ENCODE measurements around the gene HTR2A.
"Not testable (repeated sequence)": the region's sequence is repeated elsewhere in the genome, so short reads cannot be mapped to it uniquely, and the experiment has no call there.

HTR2A gene

DNA sequence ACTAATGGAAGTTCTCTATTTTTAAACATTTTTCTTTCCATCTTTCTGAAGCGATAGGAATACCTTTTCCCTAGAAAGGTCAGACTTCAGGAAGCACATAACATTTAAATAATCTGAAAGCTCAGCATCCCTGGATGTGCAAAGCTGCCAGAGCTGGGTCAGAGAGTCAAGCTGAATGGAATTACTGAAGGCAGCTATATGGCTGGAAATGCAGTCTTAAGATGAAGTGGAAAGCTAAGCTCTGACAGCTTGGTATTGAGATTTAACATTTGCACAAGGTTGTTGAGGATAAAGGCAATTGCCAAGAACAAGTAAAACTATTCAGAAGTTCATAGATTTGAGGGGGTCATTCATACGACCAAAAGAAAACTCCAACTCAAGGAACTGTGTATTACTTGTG is 28.8 kb downstream of the HTR2A start:
- DNase-seq: no peak

DNA sequence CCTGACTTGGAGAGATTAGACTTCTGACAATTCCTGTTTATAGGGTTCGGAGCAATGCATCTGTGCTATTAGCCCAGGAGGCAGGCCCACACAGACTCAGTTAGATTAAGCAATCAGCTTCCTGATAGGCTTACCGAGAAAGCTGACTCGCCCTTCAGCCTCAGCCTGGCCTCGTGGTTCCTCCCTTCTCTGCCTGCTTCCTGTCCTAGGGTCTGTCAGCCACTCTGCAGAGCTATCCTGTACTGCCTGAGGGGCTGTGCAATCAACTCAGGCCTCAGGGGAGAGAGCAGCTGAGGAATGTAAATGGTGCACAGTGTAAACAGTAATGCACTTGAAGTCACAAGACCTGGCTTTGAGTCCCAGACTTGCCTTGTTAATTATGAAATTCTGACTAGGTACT is 30.7 kb downstream of the HTR2A start:
- no peak for DNase-seq

DNA sequence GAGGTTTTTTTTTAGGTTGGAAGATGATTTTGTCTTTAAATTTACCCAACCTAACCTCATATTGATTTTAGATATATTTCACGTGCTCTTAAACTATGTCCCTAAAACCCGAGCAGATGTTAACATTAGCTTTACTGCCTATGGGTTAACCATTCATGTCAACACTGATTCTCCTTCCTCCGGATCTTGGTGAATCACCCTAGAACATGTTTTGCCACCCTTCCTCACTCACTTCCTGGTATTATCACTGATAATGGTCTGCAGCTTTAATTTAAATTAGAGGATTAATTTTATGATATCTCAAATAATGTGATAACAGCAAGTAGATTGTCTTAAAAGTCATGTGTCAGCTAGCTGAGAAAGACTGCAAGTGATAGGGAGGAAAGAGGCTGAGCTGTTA is 31.9 kb downstream of the HTR2A start:
- no peak for DNase-seq

DNA sequence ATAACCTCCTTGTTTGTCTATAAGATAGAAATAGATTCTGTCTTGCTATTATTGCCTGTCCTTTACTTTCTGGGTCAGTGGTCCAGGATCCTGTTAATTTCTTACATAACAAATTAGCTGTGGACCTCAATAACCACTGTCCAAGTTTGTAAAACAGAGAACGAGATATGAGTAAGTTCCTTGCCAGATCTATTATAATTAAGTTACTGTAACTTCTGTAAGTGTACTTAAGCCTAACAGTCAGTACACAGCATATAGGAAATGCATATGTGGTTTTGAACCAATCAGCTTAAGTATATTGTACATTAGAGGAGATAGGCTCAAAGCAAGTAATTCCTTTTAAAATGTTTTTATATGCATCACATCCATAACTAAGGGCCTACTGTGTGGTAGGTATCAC is 34.9 kb downstream of the HTR2A start:
- no peak for DNase-seq

DNA sequence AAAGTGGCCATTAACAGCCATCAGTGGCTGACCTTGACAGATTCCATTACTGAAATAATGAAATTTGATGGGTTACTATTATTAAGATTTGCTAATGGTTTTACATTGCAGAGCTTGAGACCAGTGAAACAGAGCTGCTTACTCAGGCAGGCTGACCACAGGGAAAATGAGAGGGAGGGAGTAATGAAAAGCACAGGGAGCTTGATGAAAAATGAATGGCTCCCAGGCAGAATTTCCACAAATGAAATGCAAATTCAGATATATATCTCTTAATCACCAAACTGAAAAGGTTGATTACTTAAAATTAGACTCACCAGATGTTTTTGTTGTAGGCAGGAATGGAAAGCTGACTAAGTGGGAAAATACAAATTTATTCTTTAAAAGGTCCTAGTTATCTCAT is 36.1 kb downstream of the HTR2A start:
- no peak for DNase-seq

DNA sequence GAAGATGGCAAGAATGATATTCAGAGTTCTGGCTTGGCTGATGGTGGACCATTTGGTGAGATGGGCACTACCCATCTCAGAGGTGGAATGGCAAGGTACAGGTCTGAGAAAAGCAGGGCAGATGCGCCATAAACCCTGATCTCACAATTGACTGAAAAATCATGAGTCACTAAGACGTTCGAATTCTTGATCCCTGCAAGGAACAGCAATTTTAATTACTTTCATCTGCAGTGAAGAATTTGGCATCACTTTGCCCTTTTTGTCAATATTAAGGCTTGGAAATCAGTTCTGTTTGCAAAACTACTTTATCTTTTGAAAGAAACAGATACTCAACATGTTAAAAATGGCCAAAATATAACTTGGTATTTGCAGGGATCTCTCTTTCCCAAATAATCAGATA is 38.1 kb downstream of the HTR2A start:
- DNase-seq: no peak

DNA sequence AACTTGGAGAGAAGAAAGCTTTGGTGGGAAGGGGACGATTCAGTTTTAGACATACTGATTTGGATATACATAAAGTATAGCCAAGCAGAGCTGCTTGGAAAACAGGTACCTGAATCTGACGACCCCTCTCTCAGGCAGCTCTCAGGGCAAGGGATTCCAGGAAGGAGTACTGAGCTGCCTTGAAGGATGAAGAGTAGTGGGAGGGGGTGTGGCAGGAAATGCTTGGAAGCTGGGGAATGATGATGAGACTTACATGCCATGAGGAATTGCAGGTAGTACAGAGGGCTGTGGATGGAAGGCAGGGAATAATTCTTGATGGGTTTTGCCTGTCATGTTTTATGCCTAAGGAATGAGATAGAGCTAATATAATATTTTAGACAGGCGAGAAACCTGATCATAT is 38.7 kb downstream of the HTR2A start:
- DNase-seq: no peak

DNA sequence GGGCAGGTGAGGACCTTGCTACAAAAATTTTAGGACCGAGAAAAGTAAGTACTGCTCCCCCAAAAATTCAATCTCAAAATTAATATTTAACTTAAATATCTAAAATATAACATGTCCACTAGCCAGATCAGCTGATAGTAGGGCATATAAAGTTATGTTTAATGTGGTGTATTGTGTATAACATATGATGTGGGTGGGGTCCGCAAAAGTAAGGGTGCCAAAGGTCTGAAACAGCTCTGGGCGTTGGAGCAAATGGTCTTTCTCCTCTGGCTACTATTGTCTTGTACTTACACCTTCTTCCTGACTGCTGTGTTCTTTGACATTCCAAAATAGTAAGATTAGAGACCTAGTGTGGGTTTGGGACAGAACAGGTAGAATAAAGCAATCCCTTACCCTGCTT is 41.2 kb downstream of the HTR2A start:
- DNase-seq: no peak

DNA sequence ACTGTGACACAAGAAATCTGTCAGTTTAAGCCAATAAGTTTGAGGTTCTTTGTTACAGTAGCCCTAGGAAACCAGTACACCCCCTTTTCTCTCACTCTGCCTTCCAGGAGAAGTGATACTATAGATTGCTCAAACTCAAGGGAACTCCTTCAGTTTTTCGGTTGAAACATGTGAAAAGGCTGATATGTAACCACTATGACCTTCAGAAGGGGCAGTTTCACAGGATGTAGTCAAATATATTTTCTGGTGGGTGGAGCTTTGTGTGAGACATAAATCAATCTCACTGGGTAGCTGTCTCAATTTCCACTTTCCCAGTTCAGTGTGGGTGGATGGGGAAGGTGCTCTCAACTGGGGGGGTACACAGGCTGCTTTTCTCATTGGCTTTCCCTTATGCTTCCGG is 41.7 kb downstream of the HTR2A start:
- DNase-seq: no peak

DNA sequence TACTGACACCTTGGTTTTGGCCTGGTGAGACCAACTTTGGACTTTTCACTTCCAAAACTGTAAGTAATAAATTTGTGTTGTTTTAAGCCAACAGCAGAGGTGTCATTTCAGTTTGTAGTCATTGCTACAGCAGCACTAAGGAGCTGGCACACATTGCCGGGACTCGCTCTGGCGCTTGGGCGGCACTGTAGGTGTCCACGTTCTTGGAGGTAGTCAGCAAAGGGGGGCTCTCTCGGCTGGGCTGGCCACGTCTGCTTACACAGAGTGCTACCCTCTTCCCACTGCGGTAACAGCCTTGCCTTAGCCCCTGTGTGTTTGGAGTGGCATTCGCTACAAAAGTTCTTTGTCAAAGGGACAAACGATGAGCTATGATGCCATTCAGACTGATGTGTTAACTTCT is 44.7 kb downstream of the HTR2A start:
- DNase-seq: no peak

DNA sequence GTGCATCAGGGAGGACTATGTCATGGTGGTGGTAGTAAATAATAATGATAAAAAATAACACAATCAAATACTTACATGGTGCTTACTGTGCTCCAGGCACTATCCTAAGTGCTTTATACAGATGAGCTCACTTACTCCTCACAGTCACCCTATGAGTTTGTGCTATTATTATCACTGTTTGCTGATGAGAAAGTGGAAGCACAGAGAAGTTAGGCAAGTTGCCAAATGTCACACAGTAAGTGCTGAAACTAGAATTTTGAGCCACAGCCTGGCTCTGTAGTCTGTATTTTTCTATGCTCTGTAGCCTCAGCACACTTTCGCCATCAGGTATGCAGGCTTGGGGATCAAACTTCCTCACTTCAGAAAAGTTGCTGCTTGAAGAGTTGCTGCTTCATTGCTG is 46.6 kb downstream of the HTR2A start:
- no peak for DNase-seq

DNA sequence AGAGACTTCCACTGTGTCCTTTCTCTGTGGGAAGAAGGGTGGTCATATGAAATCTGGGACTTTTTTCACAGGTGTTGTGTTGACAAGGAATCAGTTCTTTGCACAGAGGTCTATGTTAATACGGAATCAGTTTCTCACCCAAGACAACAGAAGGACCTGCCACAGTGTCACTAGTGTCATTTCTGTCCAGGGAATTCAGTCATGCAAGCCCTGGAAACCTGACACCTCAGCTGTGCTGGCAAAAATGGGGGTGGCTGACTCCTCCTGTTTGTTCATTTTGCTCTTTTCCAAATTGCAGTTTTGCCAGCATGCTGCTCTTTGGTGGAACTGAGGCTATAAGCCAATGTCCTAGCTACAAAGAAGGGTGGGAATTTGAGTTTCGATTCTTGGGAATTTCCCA is 50.1 kb downstream of the HTR2A start:
- no peak for DNase-seq

DNA sequence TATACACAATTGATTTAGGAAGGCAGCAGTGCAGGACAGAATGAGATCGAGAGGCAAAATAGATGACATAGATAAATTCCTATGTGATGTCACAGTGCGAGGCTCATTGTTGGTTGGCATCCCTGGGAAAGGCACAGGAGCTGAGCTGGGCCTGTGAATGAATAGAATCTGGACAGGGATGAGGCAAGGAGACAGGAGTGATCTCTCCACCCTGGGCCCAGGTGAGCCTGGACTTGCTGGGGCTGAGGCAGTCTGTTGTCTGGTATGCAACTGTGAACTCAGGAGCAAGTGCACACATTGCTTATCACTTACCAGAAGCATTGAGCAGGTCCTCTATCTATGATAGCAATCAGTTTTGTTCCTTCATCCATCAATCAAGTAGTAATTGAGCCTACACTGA is 51.7 kb downstream of the HTR2A start:
- DNase-seq: no peak

DNA sequence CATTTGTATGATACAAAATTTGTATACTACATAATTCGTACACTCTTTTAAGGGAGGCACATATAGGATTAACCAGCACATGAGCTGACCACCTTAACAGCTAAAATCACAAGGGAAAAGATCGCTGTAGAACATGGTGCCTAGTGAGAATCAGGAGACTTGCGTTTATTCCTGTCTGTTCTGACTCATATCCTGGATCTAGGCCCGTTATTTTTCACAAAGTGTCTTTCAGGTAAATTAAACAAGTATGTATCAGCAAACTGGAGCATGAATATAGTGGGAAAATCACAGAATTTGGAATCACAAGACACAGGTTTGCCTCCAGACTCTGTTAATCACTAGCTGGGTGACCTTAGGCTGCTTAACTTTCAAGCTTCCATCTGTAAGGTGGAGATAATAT is 52.4 kb downstream of the HTR2A start:
- no peak for DNase-seq

DNA sequence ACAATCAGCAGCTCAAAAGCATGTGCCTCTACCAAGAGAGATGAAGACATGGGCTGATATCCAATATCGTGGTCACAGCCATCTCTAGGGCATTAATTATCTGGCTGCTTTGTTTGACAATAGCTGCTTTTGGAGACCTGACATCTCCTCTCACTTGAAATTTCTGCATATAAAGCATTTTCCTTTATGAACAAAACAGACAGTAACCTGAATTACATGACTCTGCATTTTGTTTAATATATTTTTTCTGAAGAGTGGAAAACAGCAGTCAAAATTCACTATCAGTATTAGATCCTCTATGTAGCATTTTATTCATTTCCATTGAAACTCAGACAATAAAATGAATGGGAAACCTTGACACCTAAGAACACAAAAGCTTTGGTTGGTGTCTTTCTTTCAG is 57.5 kb downstream of the HTR2A start:
- DNase-seq: no peak

DNA sequence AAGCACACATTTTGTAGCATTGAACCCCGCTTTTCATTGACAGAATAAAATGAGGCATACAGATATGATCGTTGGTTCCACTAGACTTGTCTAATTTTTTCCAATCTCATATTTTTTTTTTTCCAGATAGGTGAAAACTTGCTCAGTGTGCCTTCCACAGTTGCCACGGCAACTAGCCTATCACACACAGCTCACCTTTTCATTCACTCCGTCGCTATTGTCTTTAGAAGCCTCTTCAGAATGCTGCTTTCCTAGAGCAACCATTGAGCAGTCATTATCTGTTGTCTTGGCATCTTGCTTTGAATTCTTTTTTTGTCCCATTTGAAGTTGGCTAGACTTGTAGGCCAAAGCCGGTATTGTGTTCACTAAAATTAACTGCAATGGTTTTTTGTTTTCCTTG is 62.2 kb downstream of the HTR2A start:
- no peak for DNase-seq

DNA sequence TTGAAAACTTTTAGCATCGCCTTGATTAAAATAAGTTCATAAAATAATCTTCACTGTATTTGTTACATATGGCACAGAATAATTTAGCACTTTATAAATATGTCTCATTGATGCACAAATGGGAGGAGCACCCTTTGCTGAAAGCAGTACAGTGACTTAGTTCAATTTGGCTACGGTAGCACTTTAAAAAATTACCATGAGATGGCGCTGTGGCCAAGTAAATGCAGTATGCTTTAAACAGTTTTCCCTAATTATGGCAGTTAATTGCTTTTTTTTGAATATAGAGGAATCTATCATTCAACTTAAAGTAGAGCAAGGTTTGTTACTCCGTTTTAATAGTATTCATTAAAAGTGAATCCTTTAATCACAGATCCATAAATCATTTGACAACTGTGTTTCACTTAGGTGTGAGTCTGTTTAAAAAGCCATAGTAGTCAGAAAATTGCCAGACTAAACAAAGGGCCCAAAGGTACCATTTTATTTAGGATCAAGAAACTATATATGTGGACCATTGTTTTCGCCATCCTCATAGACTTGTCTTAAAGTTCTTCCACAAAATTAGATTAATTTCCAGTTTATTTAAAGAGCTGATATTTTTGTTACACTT is 65.2 kb downstream of the HTR2A start:
- DNase-seq: no peak

DNA sequence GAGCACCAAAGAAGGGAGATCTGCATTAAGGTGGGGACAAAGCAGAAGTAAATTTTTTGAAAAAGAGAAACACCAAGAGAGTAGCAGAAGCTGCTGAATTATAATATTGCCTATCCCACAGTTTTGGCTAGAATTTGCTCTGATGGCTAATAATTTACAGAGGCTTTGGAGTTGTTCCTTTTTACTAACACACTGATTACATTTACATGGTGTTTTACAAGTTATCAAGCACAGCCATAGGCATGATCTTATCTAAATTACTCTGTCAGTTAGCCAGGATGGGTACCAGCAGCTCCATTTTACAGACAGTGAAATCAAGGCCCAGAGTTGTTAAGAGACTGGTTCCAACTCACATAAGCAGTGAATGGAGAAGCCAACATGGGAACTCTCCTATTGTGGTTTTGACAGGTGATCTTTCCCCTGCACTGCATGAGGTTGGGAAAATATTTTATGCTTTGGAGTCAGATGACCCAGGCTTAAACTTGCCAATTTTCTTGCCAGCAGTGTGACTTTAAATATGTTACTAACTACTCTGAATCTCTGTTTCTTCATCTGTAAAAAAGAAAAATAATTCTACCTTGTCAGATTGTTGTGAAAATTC is 66.3 kb downstream of the HTR2A start:
- DNase-seq: no peak

DNA sequence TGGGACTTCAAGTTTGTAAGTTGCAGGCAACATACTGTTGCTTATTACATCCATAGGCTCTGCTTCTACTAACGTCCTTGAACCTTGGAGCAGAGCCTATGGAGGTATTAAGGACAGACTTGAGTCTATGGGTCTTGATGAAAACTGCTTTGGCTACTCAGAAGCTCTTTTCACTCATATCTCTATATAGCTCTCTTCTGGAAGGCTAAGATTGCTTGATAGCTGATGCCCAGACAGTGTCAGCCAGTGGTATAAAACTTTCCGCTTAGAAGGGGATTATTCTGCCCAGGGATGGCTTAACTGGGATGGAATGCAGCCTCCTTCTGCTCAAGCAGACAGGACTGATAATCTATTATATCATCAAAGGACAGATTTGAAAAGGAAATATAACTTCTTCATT is 74.3 kb downstream of the HTR2A start:
- no peak for DNase-seq

DNA sequence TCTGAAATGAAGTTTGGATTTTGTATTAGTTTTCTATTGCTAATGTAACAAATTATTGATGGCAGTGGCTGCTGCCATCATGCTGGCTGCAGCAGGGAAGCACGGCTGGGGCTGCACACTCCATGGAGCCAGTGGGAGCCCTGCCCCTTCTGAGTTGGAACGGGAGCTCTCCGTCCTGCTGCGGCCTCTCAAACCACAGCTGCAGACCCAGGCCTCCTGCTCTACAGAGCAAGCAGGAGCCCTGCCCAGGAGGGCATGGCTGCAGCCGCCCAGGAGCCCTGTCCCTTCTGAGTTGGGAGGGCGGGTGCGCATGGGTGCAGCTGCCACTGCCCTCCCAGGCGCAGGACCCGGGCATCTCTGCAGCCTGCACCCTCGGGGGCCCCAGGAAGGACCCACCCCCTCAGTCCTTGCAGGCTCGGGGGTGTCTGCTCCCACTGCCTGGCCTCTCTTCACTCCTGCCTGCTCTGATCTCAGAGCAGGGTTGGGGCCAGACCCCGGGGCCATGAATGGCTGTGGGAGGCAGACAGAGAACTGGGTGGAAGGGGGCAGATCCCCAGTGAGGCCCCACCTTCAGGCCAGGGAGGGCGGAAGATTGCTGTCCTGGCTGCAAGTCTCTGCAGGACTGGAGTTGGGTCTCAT is 78.9 kb downstream of the HTR2A start:
- DNase-seq: no peak

DNA sequence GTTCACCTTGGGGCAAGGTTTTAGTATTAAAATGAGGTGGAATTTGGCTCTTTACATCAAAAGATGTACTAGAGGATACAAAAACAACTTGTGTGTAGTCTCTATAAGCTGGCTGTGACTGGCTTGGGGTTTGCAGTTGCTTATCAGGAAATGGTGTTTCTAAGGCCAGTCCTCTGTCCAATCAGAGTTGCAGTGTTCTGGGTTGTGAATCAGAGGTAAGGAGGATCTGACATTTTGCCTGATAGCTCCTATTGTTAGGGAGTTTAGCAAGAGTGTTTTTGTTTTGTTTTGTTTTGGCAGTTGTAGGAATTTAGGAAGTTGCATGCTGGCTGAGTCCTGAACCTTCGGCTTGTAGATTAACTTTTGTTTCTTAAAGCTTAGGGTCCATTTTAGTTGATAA is 79.8 kb downstream of the HTR2A start:
- no peak for DNase-seq

DNA sequence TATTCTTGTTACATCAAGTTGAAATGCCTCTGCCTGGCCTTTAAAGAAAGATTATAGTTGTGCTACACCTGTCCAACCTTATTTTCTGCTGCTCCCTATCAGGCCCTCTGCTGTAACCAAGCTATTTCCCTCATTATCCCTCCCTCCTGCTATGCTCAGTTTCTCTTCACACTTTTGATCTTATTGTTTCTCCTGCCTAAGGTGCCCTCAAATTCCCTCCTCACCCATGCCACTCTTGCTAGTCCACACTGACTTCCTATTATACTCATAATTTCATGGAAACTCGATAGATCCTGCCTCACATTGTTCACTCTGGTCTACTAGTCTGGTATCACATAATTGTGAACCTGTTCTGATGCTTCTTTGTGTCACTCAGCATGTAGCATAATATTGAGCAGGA is 80.5 kb downstream of the HTR2A start:
- no peak for DNase-seq

DNA sequence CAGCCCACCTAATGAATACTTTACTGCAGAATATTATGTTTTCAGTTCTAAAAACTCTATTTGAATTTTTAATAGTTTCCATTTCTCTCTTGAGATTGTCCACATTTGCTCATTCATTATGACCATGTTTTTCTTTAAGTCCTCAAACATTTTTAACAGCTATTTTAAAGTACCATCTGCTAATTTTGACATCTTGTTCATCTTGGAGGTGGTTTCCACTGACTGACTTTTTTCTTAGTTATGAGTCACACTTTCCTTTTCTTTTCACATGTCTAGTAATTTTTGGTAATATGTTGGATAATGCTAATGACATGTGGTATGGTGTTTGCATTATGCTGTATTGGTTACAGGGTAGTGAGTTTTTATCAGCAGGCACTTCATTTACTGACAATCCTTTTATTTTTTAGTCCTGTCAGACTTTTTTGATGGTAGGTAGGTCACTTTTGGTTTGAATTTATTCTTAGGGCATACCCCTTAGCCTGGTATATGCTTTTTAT is 84.5 kb downstream of the HTR2A start:
- DNase-seq: no peak

DNA sequence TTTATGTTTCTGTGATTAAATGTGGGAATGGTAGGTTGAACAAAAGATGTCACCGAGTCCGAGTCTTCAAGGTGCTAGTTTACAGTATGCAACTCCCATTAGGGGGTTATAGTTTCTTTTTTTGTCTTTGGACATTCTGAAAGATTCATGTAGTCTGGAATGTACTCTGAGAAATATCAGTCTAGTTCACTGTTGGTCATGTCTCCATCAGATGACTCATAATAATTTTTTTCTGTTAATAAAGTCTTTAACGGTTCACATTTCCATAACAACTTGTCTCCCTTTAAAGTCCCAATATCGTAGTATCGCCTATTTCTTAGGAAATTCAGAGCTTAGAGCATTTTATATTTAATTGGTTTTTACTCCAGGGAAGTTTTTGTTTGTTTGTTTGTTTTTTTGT is 86.4 kb downstream of the HTR2A start:
- DNase-seq: no peak

DNA sequence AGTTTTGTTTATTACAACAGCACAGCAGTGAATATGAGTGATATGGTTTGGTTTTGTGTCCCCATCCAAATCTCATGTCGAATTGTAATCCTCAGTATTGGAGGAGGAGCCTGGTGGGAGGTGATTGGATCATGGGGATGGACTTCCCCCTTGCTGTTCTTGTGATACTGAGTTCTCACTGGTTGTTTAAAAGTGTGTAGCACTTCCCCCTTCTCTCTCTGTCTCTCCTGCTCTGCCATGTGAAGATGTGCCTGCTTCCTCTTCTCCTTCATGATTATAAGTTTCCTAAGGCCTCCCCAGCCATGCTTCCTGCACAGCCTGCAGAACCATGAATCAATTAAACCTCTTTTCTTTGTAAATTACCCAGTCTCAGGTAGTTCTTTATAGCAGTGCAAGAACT is 91.9 kb downstream of the HTR2A start:
- not testable (repeated sequence) for DNase-seq
